Activated gamma-delta T cell (primary cell): ENCODE measurements around the gene C17orf113.
"Not testable (repeated sequence)": the region's sequence is repeated elsewhere in the genome, so short reads cannot be mapped to it uniquely, and the experiment has no call there.

Experiments
- DNase-seq: peaks from one replicate; lab custom pipeline; 2025; lab: John Stamatoyannopoulos, UW

C17orf113 gene

DNA sequence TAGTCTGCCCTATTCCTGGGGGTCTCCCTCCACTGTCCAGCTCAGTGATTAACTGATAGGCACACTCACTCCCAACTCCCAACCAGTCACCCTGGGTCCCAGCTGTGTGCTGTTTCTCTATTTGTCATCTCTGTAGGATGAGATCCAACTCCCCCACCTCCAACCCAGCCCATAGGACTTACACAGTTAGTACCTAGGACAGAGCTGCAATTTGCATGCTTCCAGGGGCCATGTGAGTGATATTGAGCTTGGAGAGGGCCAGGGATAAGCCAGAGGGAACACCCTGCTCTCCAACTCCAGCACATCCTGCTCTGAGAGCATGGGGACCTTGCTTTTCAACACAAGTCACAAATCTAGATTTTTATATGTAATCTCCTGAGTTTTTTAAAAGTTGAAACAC is 8.8 kb downstream of the C17orf113 start:
- no peak for DNase-seq

GRCh38 chr17:42040818-42041217 is 9.6 kb downstream of the C17orf113 start:
- no peak for DNase-seq

- no peak for DNase-seq
These were observed 10.3 kb downstream of the C17orf113 start for GRCh38 chr17:42039794-42040763.

DNA sequence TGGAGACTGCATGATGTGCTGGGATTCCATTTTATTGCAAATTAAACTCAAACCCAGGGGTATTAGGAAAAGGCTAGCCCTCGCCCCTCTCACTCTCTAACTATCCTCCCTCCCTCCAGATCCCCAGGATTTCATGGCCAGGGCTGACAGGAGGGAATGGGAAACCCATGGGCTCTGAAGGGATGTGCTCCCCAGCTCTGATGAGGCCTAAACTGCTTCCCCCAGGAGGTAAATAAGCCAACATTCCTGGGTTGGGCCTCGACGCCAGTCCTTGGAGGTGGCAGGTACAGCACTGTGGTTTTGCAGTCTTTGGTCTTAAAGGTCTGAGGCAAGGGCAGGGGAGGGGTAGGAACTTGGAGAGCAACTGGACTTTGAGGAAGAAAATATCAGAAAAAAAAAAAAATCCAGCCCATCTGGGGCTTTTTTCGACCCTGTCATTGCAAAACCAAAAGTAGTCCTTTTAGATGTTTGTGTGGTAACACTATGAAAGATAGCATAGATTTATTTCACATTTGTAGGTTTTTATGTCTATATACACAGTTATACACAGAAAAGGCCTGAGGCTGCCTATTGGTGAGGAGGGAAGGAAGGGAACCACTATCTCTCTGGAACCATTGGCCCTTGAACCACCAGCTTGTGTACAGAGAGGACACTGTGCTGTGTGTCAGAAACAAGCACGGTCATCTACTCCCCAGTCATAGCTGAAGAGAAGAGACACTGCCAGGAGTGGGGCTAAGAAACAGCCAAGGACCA is 12.0 kb downstream of the C17orf113 start:
- DNase-seq, result no peak

DNA sequence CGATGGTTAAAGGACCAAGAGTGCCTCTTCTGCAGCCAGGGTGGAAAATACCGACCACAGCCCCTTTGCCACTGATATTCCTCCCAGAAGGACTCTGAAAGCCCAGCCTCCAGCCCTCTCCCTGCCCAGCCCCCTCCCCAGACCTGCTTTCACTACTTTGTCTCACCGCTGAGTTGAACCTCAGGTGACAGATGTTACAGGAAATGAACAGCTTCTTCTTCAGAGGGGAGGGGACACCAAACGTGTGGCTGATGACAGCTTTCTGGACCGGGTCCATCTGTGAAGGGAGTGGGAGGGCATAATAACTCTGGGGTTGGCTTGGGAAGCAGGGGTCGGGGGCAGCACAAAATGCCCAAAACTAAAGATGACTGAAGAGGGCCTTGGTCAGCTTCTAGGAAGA is 16.3 kb downstream of the C17orf113 start:
- no peak for DNase-seq

- no peak for DNase-seq
These were observed 18.8 kb downstream of the C17orf113 start for GRCh38 chr17:42031584-42031983.

GRCh38 chr17:42028791-42029127 is 21.6 kb downstream of the C17orf113 start:
- no peak for DNase-seq

GRCh38 chr17:42027961-42028790 is 22.2 kb downstream of the C17orf113 start:
- no peak for DNase-seq

DNA sequence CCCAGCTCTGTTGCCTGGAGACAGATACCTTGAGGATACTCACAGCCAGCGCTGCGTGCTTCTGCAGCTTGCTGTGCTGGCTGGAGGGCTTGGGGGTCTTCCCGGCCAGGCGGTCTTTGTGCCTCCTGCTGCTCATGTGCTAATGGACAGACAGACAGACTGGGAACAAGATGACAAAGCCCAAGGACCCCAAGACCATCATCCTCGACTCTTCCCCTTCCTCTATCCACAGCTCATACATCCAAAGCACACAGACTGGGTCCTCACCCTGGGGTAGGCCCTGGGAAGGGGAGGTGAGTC is 22.9 kb downstream of the C17orf113 start:
- no peak for DNase-seq

GRCh38 chr17:42026857-42027589 is 23.4 kb downstream of the C17orf113 start:
- DNase-seq, result no peak

- DNase-seq, result no peak
These were observed 24.5 kb downstream of the C17orf113 start for GRCh38 chr17:42025936-42026335.

GRCh38 chr17:42025191-42025579 is 25.2 kb downstream of the C17orf113 start:
- DNase-seq, result no peak

DNA sequence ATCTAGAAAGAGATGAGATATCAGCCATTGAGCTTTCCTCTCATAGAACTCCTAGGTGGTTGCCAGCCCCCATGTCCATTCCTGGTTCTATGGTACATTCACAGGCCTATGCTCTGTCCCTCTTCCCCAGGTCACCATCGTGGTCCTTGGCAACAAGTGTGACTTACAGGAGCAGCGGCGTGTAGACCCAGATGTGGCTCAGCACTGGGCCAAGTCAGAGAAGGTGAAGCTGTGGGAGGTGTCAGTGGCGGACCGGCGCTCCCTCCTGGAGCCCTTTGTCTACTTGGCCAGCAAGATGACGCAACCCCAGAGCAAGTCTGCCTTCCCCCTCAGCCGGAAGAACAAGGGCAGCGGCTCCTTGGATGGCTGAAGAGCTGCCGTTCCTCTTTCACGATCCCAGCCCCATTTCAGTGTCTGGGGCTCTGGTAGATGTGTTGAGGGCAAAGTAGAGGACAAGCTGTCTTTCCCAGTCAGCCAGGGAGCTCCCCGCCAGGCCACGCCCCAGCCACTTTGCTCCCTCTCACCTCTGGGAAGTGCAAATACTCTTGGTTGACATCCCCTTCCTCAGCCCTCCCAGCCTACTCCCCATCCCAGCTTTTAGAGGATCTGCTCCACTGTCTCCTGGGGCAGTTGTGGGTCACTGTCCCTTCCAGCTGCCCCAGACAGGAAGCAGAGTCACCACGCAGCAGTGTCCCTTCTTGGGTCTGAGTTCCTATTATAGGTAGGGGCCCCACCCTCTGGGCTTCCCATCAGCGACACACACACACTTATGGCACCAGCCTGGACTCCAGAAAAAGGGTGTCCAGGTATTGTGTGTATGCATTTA is 26.7 kb downstream of the C17orf113 start:
- no peak for DNase-seq

GRCh38 chr17:42020845-42021244 is 29.6 kb downstream of the C17orf113 start:
- not testable (repeated sequence) for DNase-seq

DNA sequence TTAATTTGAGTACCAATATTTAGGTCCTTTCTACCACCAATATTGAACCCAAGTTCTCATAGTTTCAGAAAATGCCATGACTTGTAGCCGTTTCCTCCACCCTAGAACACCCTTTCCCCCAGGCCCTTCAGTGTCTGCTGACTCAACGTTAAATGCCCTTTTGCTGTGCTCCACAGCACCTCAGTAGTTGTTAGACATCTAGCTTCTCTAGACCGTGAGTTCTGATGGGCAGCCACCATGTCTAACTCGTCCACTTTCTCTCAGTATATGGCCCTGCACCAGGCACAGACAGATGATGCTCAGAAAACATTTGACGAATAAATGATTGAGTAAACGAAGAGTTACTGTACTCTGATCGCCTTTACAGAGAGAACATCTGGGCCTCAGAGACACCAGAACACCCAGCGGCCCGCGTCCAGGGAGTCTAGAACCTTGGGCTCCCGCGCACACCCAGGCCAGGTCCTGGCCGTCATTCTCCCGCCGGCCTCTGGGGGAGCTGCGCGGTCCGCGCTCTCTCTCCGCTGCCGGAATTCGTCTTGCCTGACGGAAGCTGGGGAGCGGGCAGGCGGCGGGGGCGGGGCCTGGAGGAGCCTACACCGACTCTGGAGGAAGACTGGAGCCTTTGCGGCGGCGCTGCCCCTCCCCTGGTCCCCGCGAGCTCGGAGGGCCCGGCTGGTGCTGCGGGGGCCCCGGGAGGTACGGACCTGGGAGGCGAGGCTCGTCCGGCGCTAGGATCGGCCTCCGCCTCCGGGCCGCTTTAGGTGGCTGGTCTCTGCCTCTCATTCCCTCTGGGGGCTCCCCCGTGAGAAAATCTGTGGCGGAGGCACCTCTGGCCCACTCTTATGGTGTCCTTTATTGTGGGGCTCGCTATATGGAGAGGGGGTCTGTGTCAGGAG is 30.6 kb downstream of the C17orf113 start, which contains the start of gene NKIRAS2:
NKIRAS2 (plus strand) TSS at position 582 of the 896 bp plus-strand sequence. CDS start 1,488 bp downstream, outside the sequence.
- DNase-seq, result peak; percentile 91

- no peak for DNase-seq
These were observed 31.4 kb downstream of the C17orf113 start for GRCh38 chr17:42018988-42019387.

GRCh38 chr17:42018339-42018738 is 32.1 kb downstream of the C17orf113 start:
- no peak for DNase-seq

DNA sequence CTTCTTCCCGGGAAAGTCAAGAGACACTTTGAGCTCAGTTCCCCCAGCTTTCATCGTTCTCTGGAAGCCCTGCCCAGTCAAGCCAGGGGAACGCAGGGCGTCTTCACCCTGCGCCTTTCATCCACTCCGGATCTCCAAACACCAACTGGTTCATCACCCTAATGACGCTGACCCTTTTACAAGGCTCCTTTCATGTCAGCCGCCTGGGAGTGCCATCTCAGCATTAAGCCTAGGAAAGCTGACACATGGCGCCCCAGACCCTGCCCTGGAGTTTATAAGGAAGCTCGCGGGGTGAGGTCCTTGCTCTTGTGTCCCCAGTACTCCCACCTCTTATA is 32.6 kb downstream of the C17orf113 start:
- DNase-seq, result no peak
